Stomach (tissue), 4 donors: ENCODE results near the gene ANAPC5.

Experiments used
- EP300 ChIP-seq: sonication (generic); formaldehyde crosslinking; IDR thresholded peaks from one replicate; pipeline ENCODE4 v1.6.1; 2017; ENCODE audit warnings: antibody characterized with exemption
- POLR2A ChIP-seq, 4 donors: fragments of 450-650 bp; IDR thresholded peaks; one replicate each; pipeline ENCODE4 v1.6.1; 2016; ENCODE audit warnings: antibody characterized with exemption in 4 of 4, control low read depth in 2 of 4, mild to moderate bottlenecking in 1 of 4, moderate library complexity in 1 of 4
- POLR2AphosphoS5 ChIP-seq, 3 donors: sonication (generic); formaldehyde crosslinking; IDR thresholded peaks; one replicate each; pipeline ENCODE4 v1.6.1; 2016; ENCODE audit warnings: antibody characterized with exemption in 3 of 3
- TF ChIP-seq, protein P1 (sequence below), 7 experiments: fragments of 450-650 bp in 4 of 7; fragments of 200-600 bp in 3 of 7; sonication (generic) in 3 of 7; IDR thresholded peaks; one replicate each; pipeline ENCODE4 v1.5.1; 2016 to 2019; ENCODE audit warnings: antibody characterized with exemption in 7 of 7, control low read depth in 2 of 7, mild to moderate bottlenecking in 1 of 7

DNA sequence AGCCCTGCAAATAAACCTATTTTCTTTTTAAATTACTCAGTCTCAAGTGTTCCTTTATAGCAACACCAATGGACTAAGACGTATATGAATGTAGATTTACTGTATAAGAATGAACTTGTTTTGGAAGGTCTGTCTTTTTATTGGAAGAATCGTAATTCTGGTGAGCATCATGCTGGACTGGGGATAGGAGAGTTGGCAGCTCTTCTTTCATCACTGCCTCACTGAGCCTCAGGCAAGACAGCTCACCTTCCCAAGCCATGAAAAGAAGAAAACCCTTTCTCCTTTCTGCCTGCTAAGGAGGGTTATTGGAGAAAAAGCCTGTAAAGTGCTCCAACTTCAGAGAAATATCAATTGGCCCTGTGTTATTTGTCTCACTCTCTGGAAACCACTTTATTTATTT lies 38.6 kb upstream of the ANAPC5 start:
- TF ChIP-seq POLR2A (IDR thresholded peaks at IDR 0.05), result no peak
- TF ChIP-seq, protein P1, sequence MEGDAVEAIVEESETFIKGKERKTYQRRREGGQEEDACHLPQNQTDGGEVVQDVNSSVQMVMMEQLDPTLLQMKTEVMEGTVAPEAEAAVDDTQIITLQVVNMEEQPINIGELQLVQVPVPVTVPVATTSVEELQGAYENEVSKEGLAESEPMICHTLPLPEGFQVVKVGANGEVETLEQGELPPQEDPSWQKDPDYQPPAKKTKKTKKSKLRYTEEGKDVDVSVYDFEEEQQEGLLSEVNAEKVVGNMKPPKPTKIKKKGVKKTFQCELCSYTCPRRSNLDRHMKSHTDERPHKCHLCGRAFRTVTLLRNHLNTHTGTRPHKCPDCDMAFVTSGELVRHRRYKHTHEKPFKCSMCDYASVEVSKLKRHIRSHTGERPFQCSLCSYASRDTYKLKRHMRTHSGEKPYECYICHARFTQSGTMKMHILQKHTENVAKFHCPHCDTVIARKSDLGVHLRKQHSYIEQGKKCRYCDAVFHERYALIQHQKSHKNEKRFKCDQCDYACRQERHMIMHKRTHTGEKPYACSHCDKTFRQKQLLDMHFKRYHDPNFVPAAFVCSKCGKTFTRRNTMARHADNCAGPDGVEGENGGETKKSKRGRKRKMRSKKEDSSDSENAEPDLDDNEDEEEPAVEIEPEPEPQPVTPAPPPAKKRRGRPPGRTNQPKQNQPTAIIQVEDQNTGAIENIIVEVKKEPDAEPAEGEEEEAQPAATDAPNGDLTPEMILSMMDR (IDR thresholded peaks at IDR 0.05), result no peak
- no peak for TF ChIP-seq POLR2AphosphoS5 (IDR thresholded peaks at IDR 0.05)
- no peak for TF ChIP-seq EP300
